ENCODE results near the gene DAZL. TPM values are rescaled to one million over a fixed set of nuclear protein-coding genes. Genes with fewer than 3 reads are reported as not detected.

DAZL gene
- total RNA-seq, 1 experiment from 2014 or later, result not detected

DNA sequence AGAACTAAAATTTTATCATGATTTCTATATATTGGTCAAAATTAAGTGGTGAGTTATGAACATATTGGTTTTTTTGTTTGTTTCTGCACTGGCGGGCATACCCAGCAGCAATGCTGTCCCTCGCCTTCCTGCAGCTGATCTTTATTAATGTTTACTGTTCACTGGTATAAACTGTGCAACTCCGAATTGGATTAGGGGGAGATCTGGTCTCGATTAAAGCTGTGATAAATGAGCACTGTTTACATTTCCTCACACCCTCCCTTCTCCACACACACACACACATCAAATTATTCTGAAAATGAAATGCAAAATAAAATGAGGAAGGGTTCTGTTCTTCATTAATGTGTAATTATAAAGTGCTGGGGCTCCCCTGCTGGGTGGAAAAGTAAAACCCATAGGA, 48.5 kb upstream of the DAZL start:
- no TSS peak for BruUV-seq (replicated peaks)
- Histone ChIP-seq H3K27me3 (ENCODE audit: insufficient read depth, low read length) (no peaks in the 10 kb centered on the region), H4K20me1 (ENCODE audit: insufficient read depth) (no peaks in the 10 kb centered on the region), H3K4me1 (ENCODE audit: control insufficient read depth in 1 of 2, insufficient read depth in 2 of 2, low read length in 2 of 2) (no peaks in the 10 kb centered on the region), H3K27ac (ENCODE audit: low read depth, low read length) (no peak overlapping the region), H3K36me3 (ENCODE audit: control insufficient read depth in 1 of 2, insufficient read depth in 2 of 2, low read length in 2 of 2) (no peaks in the 10 kb centered on the region), H3K4me2 (ENCODE audit: low read length) (no peak overlapping the region), H3K79me2 (ENCODE audit: insufficient read depth, low read length) (no peaks in the 10 kb centered on the region), H3K9ac (ENCODE audit: low read length) (no peak overlapping the region), H3K4me3 (replicated peaks in 1 of 2; ENCODE audit: low read depth in 1 of 2, low read length in 2 of 2) (no peak overlapping the region), H3K9me2 (ENCODE audit: insufficient read depth) (no peaks in the 10 kb centered on the region), H3K9me3 (ENCODE audit: control insufficient read depth in 1 of 2, insufficient read depth in 1 of 2, low read depth in 1 of 2, low read length in 2 of 2) (no peaks in the 10 kb centered on the region), H2AFZ (ENCODE audit: low read depth, low read length, poor library complexity, severe bottlenecking) (no peak overlapping the region)
- DNase-seq (ENCODE audit: low read depth, low spot score), result no peak
- POLR2A ChIA-PET, result no interaction called here
- CTCF ChIA-PET, result no interaction called here
- intact Hi-C loops (cut with micrococcal nuclease), result loop anchor here (2.0 kb wide), 1 partner anchor 23 kb away; no protein-coding TSS in a partner anchor
- TF ChIP-seq SIN3A (IDR thresholded peaks at IDR 0.05; ENCODE audit: low read depth) (no peak), FOSL1 (IDR thresholded peaks at IDR 0.05; ENCODE audit: low read depth) (no peak), SP1 (IDR thresholded peaks at IDR 0.05; ENCODE audit: low read depth) (no peak), CEBPB (IDR thresholded peaks at IDR 0.05; ENCODE audit: low read depth) (no peak), POLR2A (IDR thresholded peaks at IDR 0.05; ENCODE audit: borderline replicate concordance, extremely low read depth, insufficient read depth, insufficient read length) (no peak), POLR2AphosphoS5 (IDR thresholded peaks at IDR 0.05; ENCODE audit: low read depth, low read length) (no peak), EZH2 (IDR thresholded peaks at IDR 0.05) (no peak), EZH2phosphoT487 (IDR thresholded peaks at IDR 0.05; ENCODE audit: borderline replicate concordance) (no peak), YY1 (IDR thresholded peaks at IDR 0.05; ENCODE audit: extremely low read depth, insufficient replicate concordance, low read depth, low read length) (no peak), JUND (IDR thresholded peaks at IDR 0.05) (no peak)
- TF ChIP-seq, protein P1, sequence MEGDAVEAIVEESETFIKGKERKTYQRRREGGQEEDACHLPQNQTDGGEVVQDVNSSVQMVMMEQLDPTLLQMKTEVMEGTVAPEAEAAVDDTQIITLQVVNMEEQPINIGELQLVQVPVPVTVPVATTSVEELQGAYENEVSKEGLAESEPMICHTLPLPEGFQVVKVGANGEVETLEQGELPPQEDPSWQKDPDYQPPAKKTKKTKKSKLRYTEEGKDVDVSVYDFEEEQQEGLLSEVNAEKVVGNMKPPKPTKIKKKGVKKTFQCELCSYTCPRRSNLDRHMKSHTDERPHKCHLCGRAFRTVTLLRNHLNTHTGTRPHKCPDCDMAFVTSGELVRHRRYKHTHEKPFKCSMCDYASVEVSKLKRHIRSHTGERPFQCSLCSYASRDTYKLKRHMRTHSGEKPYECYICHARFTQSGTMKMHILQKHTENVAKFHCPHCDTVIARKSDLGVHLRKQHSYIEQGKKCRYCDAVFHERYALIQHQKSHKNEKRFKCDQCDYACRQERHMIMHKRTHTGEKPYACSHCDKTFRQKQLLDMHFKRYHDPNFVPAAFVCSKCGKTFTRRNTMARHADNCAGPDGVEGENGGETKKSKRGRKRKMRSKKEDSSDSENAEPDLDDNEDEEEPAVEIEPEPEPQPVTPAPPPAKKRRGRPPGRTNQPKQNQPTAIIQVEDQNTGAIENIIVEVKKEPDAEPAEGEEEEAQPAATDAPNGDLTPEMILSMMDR (IDR thresholded peaks at IDR 0.05 in 2 of 3, conservative IDR thresholded peaks at IDR 0.05 in 1 of 3; ENCODE audit: borderline replicate concordance in 1 of 3, insufficient read depth in 1 of 3, low read depth in 2 of 3, low read length in 2 of 3), result no peak
- TF ChIP-seq, protein P2, sequence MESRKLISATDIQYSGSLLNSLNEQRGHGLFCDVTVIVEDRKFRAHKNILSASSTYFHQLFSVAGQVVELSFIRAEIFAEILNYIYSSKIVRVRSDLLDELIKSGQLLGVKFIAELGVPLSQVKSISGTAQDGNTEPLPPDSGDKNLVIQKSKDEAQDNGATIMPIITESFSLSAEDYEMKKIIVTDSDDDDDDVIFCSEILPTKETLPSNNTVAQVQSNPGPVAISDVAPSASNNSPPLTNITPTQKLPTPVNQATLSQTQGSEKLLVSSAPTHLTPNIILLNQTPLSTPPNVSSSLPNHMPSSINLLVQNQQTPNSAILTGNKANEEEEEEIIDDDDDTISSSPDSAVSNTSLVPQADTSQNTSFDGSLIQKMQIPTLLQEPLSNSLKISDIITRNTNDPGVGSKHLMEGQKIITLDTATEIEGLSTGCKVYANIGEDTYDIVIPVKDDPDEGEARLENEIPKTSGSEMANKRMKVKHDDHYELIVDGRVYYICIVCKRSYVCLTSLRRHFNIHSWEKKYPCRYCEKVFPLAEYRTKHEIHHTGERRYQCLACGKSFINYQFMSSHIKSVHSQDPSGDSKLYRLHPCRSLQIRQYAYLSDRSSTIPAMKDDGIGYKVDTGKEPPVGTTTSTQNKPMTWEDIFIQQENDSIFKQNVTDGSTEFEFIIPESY (IDR thresholded peaks at IDR 0.05; ENCODE audit: extremely low read depth, insufficient replicate concordance, low read length), result no peak
- TF ChIP-seq, protein P3, sequence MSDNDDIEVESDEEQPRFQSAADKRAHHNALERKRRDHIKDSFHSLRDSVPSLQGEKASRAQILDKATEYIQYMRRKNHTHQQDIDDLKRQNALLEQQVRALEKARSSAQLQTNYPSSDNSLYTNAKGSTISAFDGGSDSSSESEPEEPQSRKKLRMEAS (IDR thresholded peaks at IDR 0.05), result no peak
- RAD21 ChIA-PET (ENCODE audit: low non-redundant PET in 1 of 2, low total read pairs in 2 of 2, uncharacterized antibody in 2 of 2, unreplicated experiment in 2 of 2), result no interaction called here
- no peak for ATAC-seq
